SK-N-DZ (cell line): ENCODE data around the gene PIR.

Experiments
- DNase-seq: peaks from one replicate; pipeline ENCODE4 v3.0.0-alpha.2; 2015; ENCODE audit warnings: low spot score

PIR gene

GRCh38 chrX:15418041-15418706 is 75.0 kb downstream of the PIR start:
- DNase-seq: peak; percentile 98

DNA sequence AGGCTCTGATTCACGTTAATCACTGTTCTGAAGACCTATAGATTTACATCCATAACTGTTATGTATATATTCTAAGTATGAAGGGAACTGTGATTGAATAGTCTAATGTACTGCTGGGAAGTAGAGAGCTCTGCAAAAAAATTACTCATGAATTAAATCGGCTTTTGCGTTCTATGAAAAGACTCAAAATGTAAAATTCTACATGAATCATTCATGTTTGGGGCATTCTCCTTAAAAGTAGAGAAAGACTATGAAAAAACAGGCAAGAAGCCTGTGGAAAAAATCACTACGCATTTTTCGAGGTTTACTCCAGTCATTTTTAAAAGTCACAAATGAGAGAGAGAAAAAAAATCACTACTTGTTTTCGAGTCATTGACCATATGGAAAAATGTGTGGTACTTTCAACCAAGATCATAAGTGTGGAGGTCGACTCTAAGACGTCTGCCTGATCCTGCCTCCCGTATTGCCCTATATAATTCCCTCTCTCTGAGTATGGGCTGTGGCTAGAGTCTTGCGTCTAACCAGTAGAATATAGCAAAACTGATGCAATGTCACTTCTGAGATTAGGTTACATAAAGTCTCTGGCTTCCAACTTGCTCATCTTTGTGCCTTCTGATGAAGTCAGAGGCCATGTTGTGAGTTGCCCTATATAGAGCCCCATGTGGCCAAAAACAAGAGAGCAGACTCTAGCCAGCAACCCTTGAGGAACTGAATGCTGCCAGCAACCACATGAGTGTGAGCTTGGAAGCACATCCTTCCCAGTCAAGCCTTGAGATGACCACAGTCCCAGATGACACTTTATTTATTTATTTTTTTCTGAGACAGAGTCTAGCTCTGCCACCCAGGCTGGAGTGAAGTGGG is 76.8 kb downstream of the PIR start:
- DNase-seq: no peak

GRCh38 chrX:15413101-15413500 is 80.0 kb downstream of the PIR start:
- DNase-seq: no peak

- no peak for DNase-seq
These were observed 82.2 kb downstream of the PIR start for GRCh38 chrX:15410947-15411346.

DNA sequence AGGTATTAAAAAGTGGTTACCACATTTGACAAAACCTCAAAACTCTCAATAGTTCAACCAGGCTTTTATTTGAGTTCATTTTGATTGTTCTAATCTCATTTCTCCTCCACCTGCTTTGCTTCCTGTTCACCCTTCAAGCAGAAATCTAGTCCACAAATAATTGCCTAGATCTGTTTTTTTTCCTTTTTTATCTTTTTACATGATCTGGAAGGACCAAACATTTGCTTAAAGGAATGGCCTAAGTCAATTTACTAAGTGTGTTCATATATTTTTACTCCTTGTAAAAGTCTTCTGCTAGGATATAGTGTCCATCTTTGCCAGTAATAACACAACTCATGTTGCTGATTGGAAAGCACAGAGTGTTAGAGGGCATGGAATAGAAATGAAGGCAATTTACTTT is 82.7 kb downstream of the PIR start:
- DNase-seq: peak; percentile 78

DNA sequence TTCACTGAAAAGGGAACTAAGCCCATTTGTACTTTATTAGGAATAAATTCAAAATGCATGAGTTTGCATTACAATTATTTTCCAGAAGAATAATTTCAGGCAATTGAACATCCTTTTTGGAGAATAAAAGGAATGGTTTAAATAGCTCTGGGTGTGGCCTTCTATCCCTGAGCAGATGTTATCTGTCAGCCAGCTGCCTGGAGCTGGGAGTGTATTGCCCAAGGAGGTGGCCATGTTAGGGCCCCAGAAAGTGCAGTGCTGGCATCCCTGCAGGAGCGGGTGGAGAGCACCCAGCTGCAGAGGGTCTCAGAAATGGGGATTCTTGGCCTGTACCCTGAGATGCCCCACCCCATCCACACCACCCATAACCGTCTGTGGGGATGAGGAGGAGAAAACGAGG is 87.3 kb downstream of the PIR start:
- no peak for DNase-seq

GRCh38 chrX:15404401-15405096 is 88.6 kb downstream of the PIR start:
- no peak for DNase-seq

GRCh38 chrX:15401378-15401777 is 91.8 kb downstream of the PIR start:
- DNase-seq: no peak

GRCh38 chrX:15399962-15400391 is 93.2 kb downstream of the PIR start:
- no peak for DNase-seq

GRCh38 chrX:15398874-15399273 is 94.3 kb downstream of the PIR start:
- DNase-seq: no peak

- no peak for DNase-seq
These were observed 97.3 kb downstream of the PIR start for GRCh38 chrX:15395789-15396188.

GRCh38 chrX:15391850-15392249 is 101.3 kb downstream of the PIR start:
- DNase-seq: no peak

GRCh38 chrX:15384304-15384703 is 108.8 kb downstream of the PIR start, which contains the start of gene VEGFD:
VEGFD (minus strand) TSS chrX:15384413; CDS start chrX:15383946, 467 bp downstream.
- peak; percentile 64 for DNase-seq

DNA sequence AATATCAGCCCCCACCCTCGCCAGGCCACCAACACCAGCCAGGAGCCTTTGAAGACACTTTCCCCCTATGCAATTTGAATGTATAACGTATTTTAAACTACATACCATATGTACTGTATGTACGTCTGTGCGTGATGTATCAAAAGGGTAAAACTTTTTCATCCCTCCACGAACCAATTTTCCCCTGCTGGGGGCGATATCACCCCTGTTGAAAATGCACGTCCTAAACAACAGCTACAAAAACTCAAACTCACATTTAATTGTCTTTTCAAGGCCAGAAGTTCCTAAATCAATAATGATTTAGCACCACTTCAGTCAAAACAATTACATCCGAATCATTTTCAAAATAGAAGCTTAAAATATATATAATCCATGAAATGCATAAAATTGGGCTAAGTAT is 110.3 kb downstream of the PIR start:
- DNase-seq: peak; percentile 32

- no peak for DNase-seq
These were observed 116.2 kb downstream of the PIR start for GRCh38 chrX:15376956-15377355.

DNA sequence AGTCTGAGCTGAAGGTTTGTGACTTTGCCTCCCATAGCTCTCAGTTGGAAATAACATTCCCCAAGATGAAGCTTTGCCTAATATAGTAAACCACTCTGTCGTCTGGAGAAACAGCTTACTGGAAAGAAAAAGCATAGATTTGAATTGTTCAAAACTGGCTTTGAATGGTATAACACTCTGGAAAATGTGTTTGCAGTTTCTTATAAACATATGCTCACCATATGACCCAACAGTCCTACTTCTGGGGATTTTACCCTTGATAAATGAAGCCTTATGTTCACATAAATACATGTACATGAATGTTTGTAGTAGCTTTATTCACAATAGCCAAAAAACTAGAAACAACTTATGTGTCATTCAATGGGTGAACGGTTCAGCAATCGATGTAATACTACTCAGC is 119.2 kb downstream of the PIR start:
- no peak for DNase-seq

GRCh38 chrX:15366506-15367352 is 126.4 kb downstream of the PIR start:
- no peak for DNase-seq

DNA sequence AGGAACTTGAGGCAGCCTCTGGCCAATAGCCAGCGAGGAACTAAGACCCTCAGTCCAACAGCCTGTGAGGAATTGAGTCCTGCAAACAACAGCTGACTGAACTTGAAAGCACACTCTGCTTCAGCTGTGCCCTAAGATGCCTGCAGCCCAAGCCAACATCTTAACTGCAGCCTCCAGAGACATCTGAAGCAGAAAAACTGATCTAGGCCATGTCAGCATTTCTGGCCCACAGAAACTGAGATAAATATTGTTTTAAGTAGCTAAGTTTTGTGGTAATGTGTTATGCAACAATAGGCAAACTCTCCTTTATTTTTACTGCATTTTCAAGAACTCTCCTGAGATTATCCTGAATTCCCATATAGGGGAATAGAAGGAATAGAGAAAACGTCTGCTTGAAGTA is 133.4 kb downstream of the PIR start:
- no peak for DNase-seq

DNA sequence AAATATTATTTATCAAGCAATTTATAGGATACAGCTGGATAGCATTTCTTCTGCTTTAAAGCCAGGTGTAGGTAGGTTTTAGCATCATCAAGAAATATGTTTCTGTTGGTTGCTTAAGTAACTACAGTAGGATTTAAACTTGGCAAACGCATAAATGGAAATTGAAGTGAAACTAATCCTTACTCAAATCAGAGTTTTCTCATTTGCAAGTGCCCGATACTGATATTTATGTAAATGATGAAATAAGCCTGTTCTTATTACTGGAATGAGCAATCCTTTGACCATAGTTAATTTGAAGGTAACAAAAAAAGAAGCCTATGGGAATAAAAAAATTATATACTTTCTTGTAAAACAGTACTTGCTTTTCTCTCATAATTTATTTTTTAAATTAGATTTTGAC is 134.6 kb downstream of the PIR start:
- DNase-seq: no peak

DNA sequence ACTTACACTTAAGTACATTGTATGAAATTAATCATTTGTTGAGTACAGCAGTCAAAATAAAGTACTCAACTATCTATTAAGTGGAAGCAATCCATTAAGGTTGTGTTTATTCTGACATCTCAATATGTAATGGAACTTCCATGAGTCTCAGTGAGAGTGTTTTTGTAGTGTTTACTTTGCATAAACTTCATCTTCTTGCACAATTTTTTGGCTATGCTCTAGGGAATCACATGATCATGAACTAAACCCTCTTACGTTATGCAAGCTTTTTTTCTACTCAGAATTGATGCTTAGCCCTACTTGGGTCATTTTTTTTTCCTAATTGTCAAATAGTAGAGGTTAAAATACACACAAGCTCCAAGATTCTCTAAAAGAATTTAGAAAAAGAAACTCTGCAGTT is 136.7 kb downstream of the PIR start:
- no peak for DNase-seq

GRCh38 chrX:15350329-15350996 is 142.7 kb downstream of the PIR start:
- peak; percentile 3 for DNase-seq
